GM23338 (cell line): ENCODE data around the gene PCSK7. TPM values are rescaled to one million over a fixed set of nuclear protein-coding genes. Genes with fewer than 3 reads are reported as not detected.

ENCODE experiments used
- ATAC-seq: fragments of 200-7000 bp; cut with Tn5 transposase; 3 replicates; pipeline ENCODE4 v1.9.1; 2020
- DNase-seq: peaks from one replicate; pipeline ENCODE4 v3.0.0-alpha.2; 2015; ENCODE audit warnings: low spot score
- H2AFZ ChIP-seq: fragments of 200-600 bp; sonication (generic); 2 replicates; pipeline ENCODE4 v1.8.0; 2016; ENCODE audit warnings: antibody characterized with exemption, mild to moderate bottlenecking, moderate library complexity
- H3F3A ChIP-seq: fragments of 200-600 bp; sonication (generic); replicated peaks from 2 replicates; pipeline ENCODE4 v1.8.0; 2017; ENCODE audit warnings: antibody characterized with exemption, mixed run types, low read depth
- H3K27ac ChIP-seq: fragments of 200-600 bp; sonication (generic); 2 replicates; pipeline ENCODE4 v1.6.1; 2016; ENCODE audit warnings: low read depth
- H3K27me3 ChIP-seq: fragments of 200-600 bp; sonication (generic); 2 replicates; pipeline ENCODE4 v1.8.0; 2016; ENCODE audit warnings: mild to moderate bottlenecking, mixed run types, moderate library complexity; ENCODE audit not compliant: insufficient read depth
- H3K36me3 ChIP-seq: fragments of 200-600 bp; sonication (generic); 2 replicates; pipeline ENCODE4 v1.8.0; 2016; ENCODE audit warnings: mild to moderate bottlenecking; ENCODE audit not compliant: insufficient read depth
- H3K4me1 ChIP-seq: fragments of 200-600 bp; sonication (generic); 2 replicates; pipeline ENCODE4 v1.8.0; 2016; ENCODE audit warnings: mild to moderate bottlenecking, moderate library complexity; ENCODE audit not compliant: insufficient read depth
- H3K4me2 ChIP-seq: fragments of 200-600 bp; sonication (generic); 2 replicates; pipeline ENCODE4 v1.7.1; 2017; ENCODE audit warnings: mixed run types
- H3K4me3 ChIP-seq: fragments of 200-600 bp; sonication (generic); 2 replicates; pipeline ENCODE4 v1.6.1; 2016; ENCODE audit warnings: mixed run types
- H3K79me2 ChIP-seq: fragments of 200-600 bp; sonication (generic); replicated peaks from 2 replicates; pipeline ENCODE4 v1.8.0; 2017; ENCODE audit warnings: mild to moderate bottlenecking; ENCODE audit not compliant: insufficient read depth
- H3K9me2 ChIP-seq: fragments of 200-600 bp; sonication (generic); 2 replicates; pipeline ENCODE4 v1.8.0; 2017; ENCODE audit not compliant: insufficient read depth
- H4K20me1 ChIP-seq: fragments of 200-600 bp; sonication (generic); replicated peaks from 2 replicates; pipeline ENCODE4 v1.8.0; 2017; ENCODE audit warnings: mild to moderate bottlenecking; ENCODE audit not compliant: insufficient read depth
- H3K27ac Mint-ChIP-seq: 2 replicates; pipeline ENCODE4 v1.8.0; 2020; ENCODE audit warnings: inconsistent platforms, mild to moderate bottlenecking, moderate library complexity, mixed read lengths
- H3K27me3 Mint-ChIP-seq: 3 replicates; pipeline ENCODE4 v1.8.0; 2022; ENCODE audit warnings: low read depth, mild to moderate bottlenecking, moderate library complexity, mixed read lengths, inconsistent platforms; ENCODE audit not compliant: insufficient read depth, poor library complexity
- H3K36me3 Mint-ChIP-seq: 3 replicates; pipeline ENCODE4 v1.8.0; 2021; ENCODE audit warnings: low read depth, mild to moderate bottlenecking, inconsistent platforms, moderate library complexity, mixed read lengths
- H3K4me1 Mint-ChIP-seq: 3 replicates; pipeline ENCODE4 v1.8.0; 2020; ENCODE audit warnings: mild to moderate bottlenecking, inconsistent platforms, mixed read lengths
- H3K4me3 Mint-ChIP-seq: 3 replicates; pipeline ENCODE4 v1.8.0; 2021; ENCODE audit warnings: moderate library complexity, mild to moderate bottlenecking, inconsistent platforms, mixed read lengths
- H3K9me3 Mint-ChIP-seq: 3 replicates; pipeline ENCODE4 v1.8.0; 2020; ENCODE audit warnings: moderate library complexity, mild to moderate bottlenecking, inconsistent platforms, mixed read lengths
- CREB1 ChIP-seq: fragments of 250-450 bp; sonication (Bioruptor Pico); IDR thresholded peaks from 2 replicates; pipeline ENCODE4 v1.5.0; 2020; ENCODE audit warnings: low read depth, mild to moderate bottlenecking, moderate library complexity
- CTCF ChIP-seq, 2 experiments: fragments of 200-600 bp in 1 of 2; sonication (generic) in 1 of 2; conservative IDR thresholded peaks; 2 replicates each; pipeline versions ENCODE4 v1.5.1 to v1.6.1; 2016 to 2017; ENCODE audit warnings: antibody characterized with exemption in 2 of 2, low read depth in 2 of 2, mild to moderate bottlenecking in 2 of 2, moderate library complexity in 1 of 2
- EZH2 ChIP-seq: fragments of 200-600 bp; sonication (generic); IDR thresholded peaks from one replicate; pipeline ENCODE4 v1.8.0; 2017; ENCODE audit warnings: antibody characterized with exemption, mild to moderate bottlenecking, low read depth; ENCODE audit not compliant: unreplicated experiment
- JUNB ChIP-seq: IDR thresholded peaks from one replicate; pipeline ENCODE4 v1.6.1; 2016; ENCODE audit warnings: antibody characterized with exemption; ENCODE audit not compliant: unreplicated experiment
- polyA plus RNA-seq: library from polyadenylated mRNA; unstranded; fragments of >200 nt; fragmentation: Nextera tagmentation; extraction: Ambion mirVana; gene quantifications from 2 replicates; pipeline ENCODE4 v1.2.1, GENCODE V29; 2016
- total RNA-seq: library from RNA; depleted of rRNA; stranded (reverse); fragments of >200 nt; shearing (Covaris generic); gene quantifications from 2 replicates; pipeline ENCODE4 v1.2.3, GENCODE V29; 2014
- TF ChIP-seq, protein P1 (sequence below): fragments of 250-450 bp; sonication (Bioruptor Pico); IDR thresholded peaks from 2 replicates; pipeline ENCODE4 v1.5.0; 2020; ENCODE audit warnings: mild to moderate bottlenecking, moderate library complexity

The PCSK7 gene
- total and polyA plus RNA-seq, 2 experiments from 2014 or later: 12.4 to 46.4 TPM

DNA sequence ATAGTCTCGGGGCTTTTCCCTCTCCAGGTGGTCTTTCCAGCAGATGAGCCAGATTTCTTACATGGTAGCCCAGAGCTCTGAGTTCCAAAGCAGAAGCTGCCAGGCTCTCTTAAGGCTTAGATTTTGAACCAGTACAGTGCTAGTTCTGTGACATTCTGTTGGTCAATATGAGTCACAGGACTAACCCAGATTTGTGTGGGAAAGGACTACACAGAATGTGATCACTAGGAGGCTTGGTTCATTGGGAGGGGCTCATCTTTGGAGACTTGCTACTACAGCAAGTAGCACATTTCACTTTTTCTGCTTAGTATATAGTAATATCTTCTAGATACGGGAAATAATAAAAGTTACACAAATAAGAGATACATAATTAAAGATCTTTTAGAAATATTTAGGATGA, 24.7 kb upstream of the PCSK7 start (continued):
- TF ChIP-seq CTCF (conservative IDR thresholded peaks at IDR 0.05; ENCODE audit: low read depth in 2 of 2) (no peak), EZH2 (no peak)

DNA sequence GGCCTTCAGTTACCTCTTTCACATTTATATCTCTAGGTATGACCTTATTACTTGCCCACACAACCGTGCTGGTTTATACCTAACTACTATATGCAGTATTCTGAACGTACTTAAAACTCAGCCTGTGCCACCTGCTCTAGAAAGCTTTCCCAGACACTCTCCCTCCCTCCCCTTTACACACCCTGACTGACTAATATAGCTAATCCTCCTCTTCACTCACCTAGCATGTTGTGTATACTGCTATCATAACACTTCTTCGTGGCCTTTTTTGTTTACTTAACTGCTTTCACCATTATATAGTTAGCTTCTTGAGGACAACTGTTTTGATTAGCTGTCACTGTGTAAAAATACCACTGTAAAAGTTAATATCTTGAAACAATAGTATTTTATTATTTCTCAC, 24.1 kb upstream of the PCSK7 start:
- ATAC-seq: no peak
- TF ChIP-seq, protein P1, sequence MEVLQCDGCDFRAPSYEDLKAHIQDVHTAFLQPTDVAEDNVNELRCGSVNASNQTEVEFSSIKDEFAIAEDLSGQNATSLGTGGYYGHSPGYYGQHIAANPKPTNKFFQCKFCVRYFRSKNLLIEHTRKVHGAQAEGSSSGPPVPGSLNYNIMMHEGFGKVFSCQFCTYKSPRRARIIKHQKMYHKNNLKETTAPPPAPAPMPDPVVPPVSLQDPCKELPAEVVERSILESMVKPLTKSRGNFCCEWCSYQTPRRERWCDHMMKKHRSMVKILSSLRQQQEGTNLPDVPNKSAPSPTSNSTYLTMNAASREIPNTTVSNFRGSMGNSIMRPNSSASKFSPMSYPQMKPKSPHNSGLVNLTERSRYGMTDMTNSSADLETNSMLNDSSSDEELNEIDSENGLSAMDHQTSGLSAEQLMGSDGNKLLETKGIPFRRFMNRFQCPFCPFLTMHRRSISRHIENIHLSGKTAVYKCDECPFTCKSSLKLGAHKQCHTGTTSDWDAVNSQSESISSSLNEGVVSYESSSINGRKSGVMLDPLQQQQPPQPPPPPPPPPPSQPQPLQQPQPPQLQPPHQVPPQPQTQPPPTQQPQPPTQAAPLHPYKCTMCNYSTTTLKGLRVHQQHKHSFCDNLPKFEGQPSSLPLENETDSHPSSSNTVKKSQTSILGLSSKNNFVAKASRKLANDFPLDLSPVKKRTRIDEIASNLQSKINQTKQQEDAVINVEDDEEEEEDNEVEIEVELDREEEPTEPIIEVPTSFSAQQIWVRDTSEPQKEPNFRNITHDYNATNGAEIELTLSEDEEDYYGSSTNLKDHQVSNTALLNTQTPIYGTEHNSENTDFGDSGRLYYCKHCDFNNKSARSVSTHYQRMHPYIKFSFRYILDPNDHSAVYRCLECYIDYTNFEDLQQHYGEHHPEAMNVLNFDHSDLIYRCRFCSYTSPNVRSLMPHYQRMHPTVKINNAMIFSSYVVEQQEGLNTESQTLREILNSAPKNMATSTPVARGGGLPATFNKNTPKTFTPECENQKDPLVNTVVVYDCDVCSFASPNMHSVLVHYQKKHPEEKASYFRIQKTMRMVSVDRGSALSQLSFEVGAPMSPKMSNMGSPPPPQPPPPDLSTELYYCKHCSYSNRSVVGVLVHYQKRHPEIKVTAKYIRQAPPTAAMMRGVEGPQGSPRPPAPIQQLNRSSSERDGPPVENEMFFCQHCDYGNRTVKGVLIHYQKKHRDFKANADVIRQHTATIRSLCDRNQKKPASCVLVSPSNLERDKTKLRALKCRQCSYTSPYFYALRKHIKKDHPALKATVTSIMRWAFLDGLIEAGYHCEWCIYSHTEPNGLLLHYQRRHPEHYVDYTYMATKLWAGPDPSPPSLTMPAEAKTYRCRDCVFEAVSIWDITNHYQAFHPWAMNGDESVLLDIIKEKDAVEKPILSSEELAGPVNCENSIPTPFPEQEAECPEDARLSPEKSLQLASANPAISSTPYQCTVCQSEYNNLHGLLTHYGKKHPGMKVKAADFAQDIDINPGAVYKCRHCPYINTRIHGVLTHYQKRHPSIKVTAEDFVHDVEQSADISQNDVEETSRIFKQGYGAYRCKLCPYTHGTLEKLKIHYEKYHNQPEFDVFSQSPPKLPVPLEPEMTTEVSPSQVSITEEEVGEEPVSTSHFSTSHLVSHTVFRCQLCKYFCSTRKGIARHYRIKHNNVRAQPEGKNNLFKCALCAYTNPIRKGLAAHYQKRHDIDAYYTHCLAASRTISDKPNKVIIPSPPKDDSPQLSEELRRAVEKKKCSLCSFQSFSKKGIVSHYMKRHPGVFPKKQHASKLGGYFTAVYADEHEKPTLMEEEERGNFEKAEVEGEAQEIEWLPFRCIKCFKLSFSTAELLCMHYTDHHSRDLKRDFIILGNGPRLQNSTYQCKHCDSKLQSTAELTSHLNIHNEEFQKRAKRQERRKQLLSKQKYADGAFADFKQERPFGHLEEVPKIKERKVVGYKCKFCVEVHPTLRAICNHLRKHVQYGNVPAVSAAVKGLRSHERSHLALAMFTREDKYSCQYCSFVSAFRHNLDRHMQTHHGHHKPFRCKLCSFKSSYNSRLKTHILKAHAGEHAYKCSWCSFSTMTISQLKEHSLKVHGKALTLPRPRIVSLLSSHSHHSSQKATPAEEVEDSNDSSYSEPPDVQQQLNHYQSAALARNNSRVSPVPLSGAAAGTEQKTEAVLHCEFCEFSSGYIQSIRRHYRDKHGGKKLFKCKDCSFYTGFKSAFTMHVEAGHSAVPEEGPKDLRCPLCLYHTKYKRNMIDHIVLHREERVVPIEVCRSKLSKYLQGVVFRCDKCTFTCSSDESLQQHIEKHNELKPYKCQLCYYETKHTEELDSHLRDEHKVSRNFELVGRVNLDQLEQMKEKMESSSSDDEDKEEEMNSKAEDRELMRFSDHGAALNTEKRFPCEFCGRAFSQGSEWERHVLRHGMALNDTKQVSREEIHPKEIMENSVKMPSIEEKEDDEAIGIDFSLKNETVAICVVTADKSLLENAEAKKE (CRISPR knock-in tag): no peak
- no peak for TF ChIP-seq JUNB
- no peak for TF ChIP-seq CREB1
- no peaks in the 10 kb centered on the region for H3K27me3 Mint-ChIP-seq

More for the DNA sequence above, 24.1 kb upstream of the PCSK7 start:
- peaks cover 8% of the 10 kb centered on the region; the same call in 1 of the 2 replicates for H3K36me3 ChIP-seq
- no peaks in the 10 kb centered on the region; the same call in 2 of the 3 replicates for H3K9me3 Mint-ChIP-seq
- no peaks in the 10 kb centered on the region for H3F3A ChIP-seq
- no peaks in the 10 kb centered on the region for H3K79me2 ChIP-seq
- no peaks in the 10 kb centered on the region for H3K4me1 ChIP-seq
- H3K4me3 ChIP-seq: no peak overlapping the region
- DNase-seq: no peak
- H4K20me1 ChIP-seq: 0 out of 2 replicates have a peak, but pooled peaks cover 2% of the 10 kb centered on the region
- H3K27ac ChIP-seq: no peak overlapping the region
- no peaks in the 10 kb centered on the region for H3K4me1 Mint-ChIP-seq
- no peaks in the 10 kb centered on the region for H3K9me2 ChIP-seq
- H3K27me3 ChIP-seq: no peaks in the 10 kb centered on the region
- peaks cover 10% of the 10 kb centered on the region; the same call in 2 of the 3 replicates for H3K36me3 Mint-ChIP-seq
- H3K4me2 ChIP-seq: no peak overlapping the region
- H3K27ac Mint-ChIP-seq: no peak overlapping the region
- H3K4me3 Mint-ChIP-seq: no peak overlapping the region
- no peak overlapping the region for H2AFZ ChIP-seq
